Activated CD8-positive, alpha-beta memory T cell treated with anti-CD3 and anti-CD28 coated beads for 36 hours (primary cell): ENCODE data around the gene ARL3. TPM values are rescaled to one million over a fixed set of nuclear protein-coding genes. Genes with fewer than 3 reads are reported as not detected.

Experiments
- CTCF ChIA-PET: fragments of 350-600 bp; sonication (Branson Sonifier 250); formaldehyde crosslinking; loops from one replicate; lab custom pipeline; 2021; ENCODE audit warnings: antibody characterized with exemption; lab: Charles Lee
- POLR2A ChIA-PET: fragments of 350-600 bp; sonication (Branson Sonifier 250); formaldehyde crosslinking; loops from one replicate; lab custom pipeline; 2021; ENCODE audit warnings: antibody characterized with exemption; lab: Charles Lee
- total RNA-seq, 2 experiments: library from RNA; stranded (reverse); gene quantifications; one replicate each; pipeline ENCODE4 v1.2.3, GENCODE V29; 2021

ARL3 gene
- total RNA-seq, 2 experiments from 2014 or later = 8.4 to 9.0 TPM

GRCh38 chr10:102679596-102679995, 34.6 kb downstream of the ARL3 start:
- POLR2A ChIA-PET = no interaction called here
- CTCF ChIA-PET = interaction anchor here (1.8 kb wide), 1 partner anchor 10 kb away, joined by 6 read pairs; no protein-coding TSS in a partner anchor

GRCh38 chr10:102678842-102679289, 35.3 kb downstream of the ARL3 start:
- CTCF ChIA-PET = interaction anchor here (0.8 to 1.8 kb wide), 3 partner anchors 9 to 33 kb away, joined by 3 to 6 read pairs (median 3); no protein-coding TSS in a partner anchor
- POLR2A ChIA-PET = no interaction called here

- POLR2A ChIA-PET = interaction anchor here (0.7 kb wide), 1 partner anchor 15 kb away, joined by 3 read pairs; no protein-coding TSS in a partner anchor
- CTCF ChIA-PET = interaction anchor here (0.8 to 1.8 kb wide), 3 partner anchors 8 to 32 kb away, joined by 3 to 6 read pairs (median 3); no protein-coding TSS in a partner anchor
Observed at GRCh38 chr10:102678068-102678400, 36.2 kb downstream of the ARL3 start.

GRCh38 chr10:102677331-102678067, 36.7 kb downstream of the ARL3 start:
- ChIA-PET CTCF (interaction anchor here (0.6 to 1.8 kb wide), 3 partner anchors 8 to 31 kb away, joined by 3 to 6 read pairs (median 4); no protein-coding TSS in a partner anchor), POLR2A (interaction anchor here (0.7 kb wide), 1 partner anchor 15 kb away, joined by 3 read pairs; no protein-coding TSS in a partner anchor)

- CTCF ChIA-PET = interaction anchor here (0.6 kb wide), 1 partner anchor 27 kb away, joined by 4 read pairs; no protein-coding TSS in a partner anchor
- POLR2A ChIA-PET = interaction anchor here (0.7 kb wide), 1 partner anchor 808 kb away, joined by 4 read pairs; no protein-coding TSS in a partner anchor
Observed at GRCh38 chr10:102676534-102677315, 37.5 kb downstream of the ARL3 start.

GRCh38 chr10:102675666-102676533, 38.3 kb downstream of the ARL3 start:
- POLR2A ChIA-PET = interaction anchor here (0.7 kb wide), 1 partner anchor 808 kb away, joined by 4 read pairs; no protein-coding TSS in a partner anchor
- CTCF ChIA-PET = interaction anchor here (1.0 kb wide), 1 partner anchor 22 kb away, joined by 3 read pairs; no protein-coding TSS in a partner anchor

- CTCF ChIA-PET = interaction anchor here (0.8 to 1.9 kb wide), 6 partner anchors 15 to 30 kb away, joined by 3 to 6 read pairs (median 3); no protein-coding TSS in a partner anchor
- POLR2A ChIA-PET = no interaction called here
Observed at GRCh38 chr10:102675011-102675665, 39.1 kb downstream of the ARL3 start.

GRCh38 chr10:102674566-102674965, 39.6 kb downstream of the ARL3 start:
- ChIA-PET CTCF (interaction anchor here (0.8 to 1.9 kb wide), 7 partner anchors 14 to 48 kb away, joined by 3 to 6 read pairs (median 3); partner anchors contain the start of genes ARL3 and SFXN2), POLR2A (interaction anchor here (0.5 to 0.9 kb wide), 4 partner anchors 29 to 417 kb away, joined by 3 to 4 read pairs (median 3); no protein-coding TSS in a partner anchor)

GRCh38 chr10:102673819-102674511, 40.2 kb downstream of the ARL3 start:
- ChIA-PET POLR2A (interaction anchor here (0.5 to 0.9 kb wide), 5 partner anchors 13 to 417 kb away, joined by 3 to 4 read pairs (median 3); no protein-coding TSS in a partner anchor), CTCF (interaction anchor here (0.8 to 1.9 kb wide), 8 partner anchors 9 to 47 kb away, joined by 3 to 6 read pairs (median 3); partner anchors contain the start of genes ARL3 and SFXN2)

- ChIA-PET POLR2A (interaction anchor here (0.9 kb wide), 2 partner anchors 12 to 28 kb away, joined by 3 to 4 read pairs; no protein-coding TSS in a partner anchor), CTCF (interaction anchor here (1.1 to 1.9 kb wide), 4 partner anchors 9 to 41 kb away, joined by 3 to 6 read pairs (median 3); partner anchors contain the start of genes ARL3 and SFXN2)
Observed at GRCh38 chr10:102673236-102673818, 40.9 kb downstream of the ARL3 start.

GRCh38 chr10:102670871-102671434, 43.2 kb downstream of the ARL3 start:
- ChIA-PET CTCF (interaction anchor here (0.6 kb wide), 1 partner anchor 244 kb away, joined by 3 read pairs; no protein-coding TSS in a partner anchor), POLR2A (interaction anchor here (0.7 to 1.3 kb wide), 2 partner anchors 19 to 25 kb away, joined by 3 read pairs; no protein-coding TSS in a partner anchor)

GRCh38 chr10:102670065-102670670, 44.0 kb downstream of the ARL3 start:
- CTCF ChIA-PET = interaction anchor here (0.6 to 1.9 kb wide), 3 partner anchors 9 to 115 kb away, joined by 4 to 6 read pairs (median 5); no protein-coding TSS in a partner anchor
- POLR2A ChIA-PET = interaction anchor here (0.6 to 1.3 kb wide), 3 partner anchors 18 to 24 kb away, joined by 3 read pairs; no protein-coding TSS in a partner anchor

GRCh38 chr10:102669206-102670064, 44.8 kb downstream of the ARL3 start:
- CTCF ChIA-PET = interaction anchor here (0.6 to 1.9 kb wide), 5 partner anchors 9 to 25 kb away, joined by 3 to 6 read pairs (median 3); no protein-coding TSS in a partner anchor
- POLR2A ChIA-PET = interaction anchor here (0.6 to 1.3 kb wide), 2 partner anchors 21 to 23 kb away, joined by 3 read pairs; no protein-coding TSS in a partner anchor
